Mesenteric fat pad (tissue), 1 donor: Measurements from ENCODE around the gene KLHL30. TPM values are rescaled to one million over a fixed set of nuclear protein-coding genes. Genes with fewer than 3 reads are reported as not detected.
"Not testable (repeated sequence)": the region's sequence is repeated elsewhere in the genome, so short reads cannot be mapped to it uniquely, and the experiment has no call there.

Experiments
- DNase-seq: peaks from one replicate; pipeline ENCODE4 v3.0.0-alpha.2; 2020; ENCODE audit warnings: low spot score
- total RNA-seq: library from RNA; stranded (reverse); fragmentation: NEBNext Ultra II Directional; extraction: Animal tissue kit (Norgen Biotek cat#: 25700); gene quantifications from one replicate; pipeline ENCODE4 v1.2.1, GENCODE V29; 2021
- donor health status: DM: yes; HTN: yes; CAD: no.

The KLHL30 gene
- total RNA-seq, 1 donor from 2014 or later: 4.4 TPM

DNA sequence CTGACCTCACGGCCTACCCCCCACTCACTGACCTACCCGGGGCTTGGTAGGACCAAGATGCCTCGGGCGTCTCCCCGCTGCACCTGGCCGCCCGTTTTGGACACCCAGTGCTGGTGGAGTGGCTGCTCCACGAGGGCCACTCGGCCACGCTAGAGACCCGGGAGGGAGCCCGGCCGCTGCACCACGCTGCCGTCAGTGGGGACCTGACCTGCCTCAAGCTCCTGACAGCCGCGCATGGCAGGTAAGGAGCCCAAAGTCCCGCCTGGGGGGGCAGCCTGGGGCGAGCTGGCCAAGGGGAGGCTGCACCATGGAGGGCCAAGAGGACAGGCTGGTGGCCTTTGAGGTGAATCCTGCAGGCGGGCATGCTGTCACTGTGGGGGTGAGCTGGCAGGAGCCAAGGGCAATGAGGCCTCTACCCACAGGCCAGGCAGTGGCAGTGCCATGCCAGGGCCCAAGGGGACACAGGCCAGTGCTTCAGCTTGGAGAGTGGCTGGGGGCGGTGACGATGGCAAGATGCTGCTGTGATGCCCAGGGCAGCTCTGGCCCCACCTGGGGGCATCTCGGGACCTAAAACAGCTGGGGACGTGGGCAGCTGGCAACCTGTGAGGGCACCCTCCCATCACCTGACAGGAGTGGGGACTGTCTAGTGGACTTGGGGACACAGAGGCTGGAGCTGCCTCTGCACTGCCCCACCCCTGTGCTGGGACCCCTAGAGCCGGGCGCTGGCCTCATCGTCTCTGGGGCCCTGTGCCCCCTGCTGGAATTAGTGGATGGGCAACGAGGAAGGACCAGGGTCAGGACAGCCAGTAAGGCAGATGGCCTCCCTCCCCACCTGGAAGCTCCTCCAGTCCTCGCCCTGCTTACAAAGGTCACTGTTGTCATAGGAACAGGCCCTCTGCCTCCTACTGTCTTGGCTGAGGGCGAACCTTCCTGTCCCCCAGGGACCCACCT is 36.3 kb upstream of the KLHL30 start:
- DNase-seq: peak; percentile 87

DNA sequence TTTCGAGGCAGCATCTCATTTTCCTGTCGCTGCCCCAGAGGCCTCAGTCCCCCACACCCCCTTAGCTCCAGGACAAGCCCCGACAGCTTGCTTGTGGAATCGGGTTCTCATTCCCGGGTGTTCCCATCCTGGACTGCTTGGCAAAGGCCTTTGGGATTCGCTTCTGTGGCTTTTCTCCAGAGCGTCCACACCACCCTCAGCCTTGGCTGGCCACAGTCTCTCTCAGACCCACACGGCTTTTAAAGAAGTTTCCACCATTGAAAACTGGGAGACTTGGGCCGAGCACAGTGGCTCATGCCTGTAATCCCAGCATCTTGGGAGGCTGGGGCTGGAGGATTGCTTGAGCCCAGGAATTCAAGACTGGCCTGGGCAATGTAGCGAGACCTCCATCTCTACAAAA is 35.6 kb upstream of the KLHL30 start:
- peak; percentile 67 for DNase-seq

DNA sequence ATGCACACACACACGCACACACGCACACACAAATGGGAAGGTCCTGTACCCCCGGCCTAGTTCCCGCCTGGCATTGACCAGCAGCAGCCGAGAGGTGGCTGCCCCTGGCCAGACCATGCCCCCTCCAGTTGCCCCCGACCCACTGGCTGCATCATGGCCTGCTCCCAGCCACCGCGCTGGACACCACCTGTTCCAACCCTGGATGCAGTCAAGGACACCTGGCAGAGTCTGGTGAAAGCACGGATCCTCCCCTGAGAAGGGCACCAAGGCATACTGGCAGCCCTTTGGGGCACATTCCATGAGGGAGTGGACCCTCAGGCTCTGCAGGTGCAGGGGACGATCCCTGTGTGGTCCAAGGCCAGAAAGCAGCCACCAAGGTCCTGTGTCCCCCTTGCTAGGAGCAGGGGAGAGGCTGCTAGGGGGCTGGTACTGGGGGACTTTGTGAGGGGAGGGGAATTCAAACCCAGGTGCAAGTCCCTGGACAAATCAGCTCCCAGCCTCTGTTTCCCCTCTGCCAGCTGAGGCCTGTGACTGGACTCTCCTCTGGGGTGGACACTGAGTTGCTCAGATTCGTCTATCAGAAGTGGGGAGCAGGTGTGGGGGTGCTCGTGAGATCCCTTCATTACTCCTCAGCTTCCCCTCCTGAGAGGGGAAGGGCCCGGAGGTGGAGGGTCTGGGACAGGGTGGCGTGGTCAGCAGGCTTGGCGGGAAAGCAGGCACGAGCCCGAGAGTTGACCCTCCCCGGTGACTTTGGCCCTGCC is 34.8 kb upstream of the KLHL30 start:
- DNase-seq: peak; percentile 85

DNA sequence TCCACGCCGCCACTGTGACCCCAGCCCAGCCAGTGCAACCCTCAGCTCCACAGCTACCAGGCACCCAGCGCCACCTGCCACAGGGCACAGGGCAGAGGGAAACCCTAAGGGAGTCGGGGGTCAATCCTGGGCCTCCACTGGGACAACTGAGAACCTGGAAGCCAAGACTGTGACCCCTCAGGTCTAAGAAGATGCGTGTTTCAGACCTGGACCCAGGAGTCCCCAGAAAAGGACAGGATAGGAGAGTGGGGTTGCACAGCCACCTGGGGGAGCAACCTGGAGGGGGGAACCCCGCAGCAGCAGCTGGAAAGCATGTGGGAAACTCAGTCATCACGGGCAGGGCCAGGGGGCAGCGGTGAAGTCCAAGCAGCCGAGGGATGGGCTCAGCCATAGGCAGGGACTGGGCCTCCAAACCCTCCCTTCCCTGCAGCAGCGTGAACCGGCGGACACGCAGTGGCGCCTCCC is 34.2 kb upstream of the KLHL30 start:
- peak; percentile 69 for DNase-seq

DNA sequence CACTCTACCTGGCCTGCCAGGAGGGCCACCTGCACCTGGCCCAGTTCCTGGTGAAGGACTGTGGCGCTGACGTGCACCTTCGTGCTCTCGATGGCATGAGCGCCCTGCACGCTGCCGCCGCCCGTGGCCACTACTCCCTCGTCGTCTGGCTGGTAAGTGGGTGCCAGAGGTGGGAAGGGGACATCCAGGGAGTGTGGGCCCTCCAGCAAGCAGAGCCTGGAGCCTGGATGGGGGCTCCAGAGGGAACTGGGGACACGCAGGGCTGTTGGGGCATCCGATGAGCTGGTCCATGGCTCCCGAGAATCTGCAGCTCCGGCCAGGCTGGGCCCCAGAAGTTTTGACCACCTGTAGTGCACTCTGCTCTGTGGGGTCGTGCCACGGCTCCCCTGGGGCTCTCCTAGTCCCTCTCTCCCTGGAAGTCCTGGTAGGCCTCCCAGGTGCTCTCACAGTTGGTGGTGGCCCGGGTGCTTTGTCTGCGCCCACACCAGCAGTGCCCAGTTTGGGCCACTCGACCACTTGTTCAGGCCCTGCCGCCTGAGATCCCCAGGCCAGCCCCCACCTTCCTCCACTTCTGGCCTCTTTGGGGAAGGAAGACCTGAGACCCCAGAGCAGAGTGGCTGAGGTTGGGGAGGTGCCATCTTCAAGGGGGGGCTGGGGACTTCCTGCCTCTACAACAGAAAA is 33.6 kb upstream of the KLHL30 start:
- peak; percentile 81 for DNase-seq

DNA sequence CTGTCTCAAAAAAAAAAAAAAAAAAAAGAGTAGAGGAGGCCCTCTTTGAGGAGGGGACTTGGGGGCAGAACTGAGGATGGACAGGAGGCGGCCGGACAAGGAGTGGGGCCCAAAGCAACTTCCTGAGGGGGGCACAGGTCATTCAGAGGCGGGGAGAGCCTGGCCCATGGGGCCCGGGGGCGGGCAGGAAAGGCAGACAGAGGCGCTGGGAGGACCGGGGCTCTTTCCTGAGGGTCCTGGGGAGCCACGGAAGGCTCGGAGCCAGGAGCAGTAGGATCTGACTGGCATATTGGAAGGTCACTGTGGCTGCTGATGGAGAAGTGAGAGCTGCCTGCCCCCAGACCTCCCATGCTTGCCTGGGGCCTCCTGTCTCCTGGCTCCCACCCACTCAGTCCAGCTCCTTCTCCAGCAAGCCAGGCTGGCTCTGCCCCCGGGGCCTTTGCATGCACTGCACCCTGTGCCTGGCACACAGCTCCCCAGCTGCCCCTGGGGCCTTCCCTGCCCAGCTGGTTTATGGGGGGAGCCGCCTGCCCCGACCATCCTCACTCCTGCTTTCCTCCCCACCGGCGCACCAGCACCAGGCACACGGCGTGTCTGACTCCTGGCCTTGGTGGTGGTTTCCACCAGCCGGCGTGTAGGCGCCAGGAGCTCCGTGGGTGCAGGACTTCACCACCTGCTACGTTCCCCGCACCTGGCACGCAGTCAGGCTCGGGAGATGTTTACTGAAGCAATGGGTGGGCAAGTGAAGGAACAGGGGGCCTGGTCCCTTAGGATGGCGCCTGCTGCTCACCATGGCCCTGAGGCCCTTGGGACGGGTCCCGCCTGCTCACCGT is 32.7 kb upstream of the KLHL30 start:
- peak; percentile 84 for DNase-seq

DNA sequence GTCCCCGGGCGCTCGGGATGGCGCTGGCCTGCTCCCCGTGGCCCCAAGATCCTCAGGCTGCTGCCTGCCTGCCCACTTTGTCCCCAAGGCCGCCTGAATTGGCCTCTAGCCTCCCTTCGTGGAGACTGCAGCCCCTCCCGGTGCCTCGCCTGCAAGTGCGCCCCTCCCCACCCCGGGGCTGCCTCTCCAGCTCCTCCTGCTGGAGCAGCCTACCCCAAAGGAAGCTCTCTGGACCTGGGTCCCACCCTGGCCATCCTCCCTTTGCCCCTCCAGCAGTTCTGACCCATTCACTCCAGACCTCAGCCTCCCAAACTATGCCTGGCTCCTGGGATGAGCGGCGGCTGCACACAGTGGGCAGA is 32.1 kb upstream of the KLHL30 start:
- DNase-seq: no peak

DNA sequence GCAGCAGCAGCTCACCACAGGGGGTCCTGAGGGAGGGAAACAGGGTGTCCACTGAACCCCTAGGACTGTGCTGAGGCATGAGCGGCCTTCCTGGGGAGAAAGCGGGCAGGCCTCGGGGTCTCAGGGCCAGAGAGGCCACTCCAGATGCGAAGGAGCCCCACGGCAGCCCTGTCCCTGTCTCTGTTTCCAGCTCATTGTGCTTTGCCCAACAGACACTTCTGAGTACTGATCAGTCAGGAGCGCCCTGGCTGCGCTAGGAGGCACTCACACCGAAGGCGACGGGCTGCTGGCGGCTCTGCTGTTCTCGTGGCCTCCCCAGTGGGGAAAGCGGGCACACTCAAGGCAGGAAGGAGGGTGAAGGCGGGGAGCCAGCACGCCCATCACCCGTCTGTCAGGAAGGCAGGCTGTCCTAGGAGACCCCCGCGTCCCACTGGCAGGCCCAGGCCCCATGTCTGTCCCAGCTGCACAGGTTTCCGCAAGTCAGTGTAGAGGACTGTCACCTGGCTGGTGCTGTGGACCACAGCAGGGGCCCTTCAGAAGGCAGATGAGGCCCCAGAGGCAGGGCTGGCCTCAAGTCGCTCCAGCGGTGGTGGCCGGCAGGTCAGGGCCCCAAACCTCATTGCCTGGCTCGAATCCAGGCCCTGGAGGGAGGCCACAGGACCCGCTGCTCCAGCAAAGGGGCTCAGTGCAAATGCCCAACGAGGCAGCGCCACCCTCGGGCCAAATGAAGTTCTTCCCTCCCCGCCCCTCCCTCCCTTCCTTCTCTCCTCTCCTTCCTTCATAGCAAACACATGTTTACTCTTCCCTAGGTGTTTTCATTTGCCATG is 31.6 kb upstream of the KLHL30 start:
- DNase-seq: peak; percentile 88

DNA sequence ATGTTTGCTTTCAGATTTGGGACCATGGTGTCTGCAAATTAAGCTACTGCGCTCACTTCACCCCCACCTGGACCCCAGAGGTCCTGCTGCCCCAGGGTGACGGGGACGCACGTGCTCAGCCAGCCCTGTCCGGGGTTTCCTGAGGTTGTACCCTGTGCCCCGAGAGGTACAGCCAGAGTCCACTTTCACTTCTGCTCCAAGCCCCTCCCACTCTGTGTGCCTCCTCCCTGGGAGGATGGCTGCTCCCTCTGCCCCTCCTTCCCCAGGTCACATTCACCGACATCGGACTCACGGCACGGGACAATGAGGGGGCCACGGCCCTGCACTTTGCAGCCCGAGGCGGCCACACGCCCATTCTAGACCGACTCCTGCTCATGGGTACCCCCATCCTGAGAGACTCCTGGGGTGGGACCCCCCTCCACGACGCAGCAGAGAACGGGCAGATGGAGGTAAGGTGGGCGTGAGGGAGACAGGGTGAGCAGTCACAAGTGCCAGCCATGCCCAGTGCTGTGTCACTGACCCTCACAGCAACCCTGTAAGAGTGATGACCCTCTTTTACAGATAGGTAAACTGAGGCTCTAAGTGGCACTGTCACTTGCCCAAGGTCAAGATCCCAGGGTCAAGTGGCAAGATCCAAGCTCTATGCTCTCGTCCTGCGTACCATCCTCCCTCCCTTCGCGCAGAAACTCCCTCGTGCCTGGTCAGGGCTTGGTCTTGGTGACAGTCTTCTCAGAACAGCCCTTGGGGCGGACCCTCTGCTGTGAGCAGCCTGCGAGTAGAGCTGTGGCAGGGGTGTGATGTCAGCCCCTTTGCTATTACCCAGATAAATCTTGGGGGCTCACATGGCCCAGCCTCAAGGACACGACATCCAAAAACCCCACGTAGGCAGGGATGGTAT is 30.7 kb upstream of the KLHL30 start:
- DNase-seq: peak; percentile 87

DNA sequence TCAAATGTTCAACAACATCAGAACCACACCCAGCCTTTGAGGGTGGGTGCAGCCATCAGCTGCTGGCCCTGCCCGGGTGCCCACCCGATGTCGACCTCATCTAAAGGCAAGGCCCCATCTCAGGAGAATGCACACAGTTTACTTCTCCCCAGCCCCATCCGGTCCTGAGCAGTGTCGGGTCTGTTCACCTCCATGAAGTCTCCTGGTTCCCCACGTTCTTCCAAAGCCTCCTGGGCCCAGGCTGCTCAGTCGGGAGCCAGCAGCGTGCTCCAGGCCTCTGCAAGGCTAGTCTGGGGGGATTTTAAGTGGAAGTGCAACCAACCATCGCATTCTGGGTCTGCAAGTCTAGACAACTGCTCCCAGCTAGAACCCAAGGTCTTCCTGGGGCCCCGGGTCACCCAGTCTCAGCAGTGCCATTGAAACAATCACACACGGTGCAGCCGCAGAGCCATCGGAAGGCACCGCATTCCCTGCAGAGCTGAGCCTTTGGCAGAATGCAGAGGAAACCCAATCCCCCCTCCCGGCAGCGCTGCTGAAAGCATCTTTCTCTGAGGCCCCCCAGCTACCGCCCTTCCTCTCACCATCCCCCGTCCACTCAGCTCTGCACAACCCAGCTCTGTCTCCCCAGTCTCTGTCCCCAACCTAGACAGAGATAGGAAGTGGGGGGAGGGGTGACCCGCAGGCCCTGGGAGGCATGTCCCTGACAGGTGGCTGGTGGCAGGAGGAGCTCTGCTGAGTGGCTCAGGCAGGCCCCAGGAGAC is 29.9 kb upstream of the KLHL30 start:
- peak; percentile 81 for DNase-seq

DNA sequence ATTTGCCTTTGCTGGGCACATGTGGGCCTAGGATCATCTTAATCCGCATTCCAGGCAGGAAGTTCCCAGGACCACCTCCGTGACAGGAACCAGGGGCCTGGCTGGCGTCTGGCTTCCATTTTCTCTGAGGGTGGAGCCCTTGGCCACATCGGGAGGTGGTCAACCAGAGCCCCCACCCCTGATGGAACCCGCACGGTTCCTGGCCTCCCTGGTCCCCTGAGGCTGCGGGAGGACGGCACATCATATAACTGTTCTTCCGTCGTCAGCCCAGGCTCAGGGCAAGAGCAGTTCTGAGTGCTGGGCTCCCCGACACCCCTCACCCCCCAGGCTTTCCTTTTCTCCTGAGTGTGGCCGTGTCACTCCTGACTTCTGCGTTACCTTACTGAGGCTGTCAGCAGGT is 24.9 kb upstream of the KLHL30 start:
- no peak for DNase-seq

DNA sequence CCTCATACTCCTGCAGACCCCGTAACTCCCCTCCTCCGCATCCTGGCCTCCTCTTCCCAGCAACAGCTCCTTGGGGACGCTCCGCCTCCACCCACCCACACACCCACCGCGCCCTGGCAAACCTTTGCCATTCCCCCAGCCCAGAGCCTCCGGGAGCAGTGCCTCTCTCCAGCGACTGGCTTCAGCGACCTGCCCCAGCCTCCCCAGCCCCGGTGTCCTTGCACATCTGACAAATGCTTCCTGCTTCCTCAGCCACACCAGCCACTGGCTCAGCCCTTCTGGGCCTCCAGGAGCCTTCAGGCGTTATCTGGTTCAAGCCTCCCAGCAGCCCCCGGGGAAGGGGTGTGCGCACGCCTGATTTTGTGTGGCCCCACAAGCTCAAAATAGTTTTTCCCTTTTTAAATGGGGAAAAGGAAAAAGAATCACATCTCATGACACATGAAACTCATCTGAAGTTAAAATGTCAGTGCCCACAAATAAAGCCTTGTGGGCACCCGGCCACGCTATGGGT is 24.1 kb upstream of the KLHL30 start:
- DNase-seq: no peak

DNA sequence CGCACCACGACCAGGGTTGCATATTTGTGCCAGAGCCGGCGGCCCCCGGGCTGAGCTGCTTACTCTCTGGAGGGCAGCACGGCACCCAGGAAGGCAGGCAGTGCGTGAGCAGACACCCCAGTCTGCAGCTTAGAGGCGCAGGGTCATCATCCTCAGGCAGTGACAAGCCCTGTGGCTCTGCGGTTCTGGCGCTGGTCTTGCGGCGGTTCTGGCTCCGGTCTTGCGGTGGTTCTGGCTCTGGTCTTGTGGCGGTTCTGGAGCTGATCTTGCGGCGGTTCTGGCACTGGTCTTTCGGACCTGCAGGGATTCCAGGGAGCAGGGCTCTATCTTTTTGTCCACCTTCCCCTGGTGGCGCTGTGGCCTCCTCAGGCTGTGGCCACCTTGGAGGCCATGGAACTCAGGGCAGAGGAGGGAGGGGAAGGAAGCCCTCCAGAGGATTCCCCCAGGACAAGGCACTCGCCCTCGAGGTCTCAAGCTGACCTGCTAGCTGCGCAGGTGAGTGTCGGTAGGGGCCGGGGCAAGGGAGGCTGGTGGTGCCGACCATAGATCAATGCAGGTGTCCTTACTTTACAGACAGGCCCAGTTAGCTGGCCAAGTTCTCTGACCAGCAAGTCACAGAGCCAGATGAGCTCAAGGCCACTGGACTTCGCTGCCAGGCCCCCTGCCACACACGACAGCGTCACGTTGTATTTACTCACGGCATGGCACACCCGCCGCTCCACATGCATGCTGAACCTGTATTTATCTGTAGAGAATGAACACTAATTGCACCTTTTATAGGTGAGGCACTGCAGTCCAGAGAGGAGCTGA is 23.4 kb upstream of the KLHL30 start:
- DNase-seq: no peak

DNA sequence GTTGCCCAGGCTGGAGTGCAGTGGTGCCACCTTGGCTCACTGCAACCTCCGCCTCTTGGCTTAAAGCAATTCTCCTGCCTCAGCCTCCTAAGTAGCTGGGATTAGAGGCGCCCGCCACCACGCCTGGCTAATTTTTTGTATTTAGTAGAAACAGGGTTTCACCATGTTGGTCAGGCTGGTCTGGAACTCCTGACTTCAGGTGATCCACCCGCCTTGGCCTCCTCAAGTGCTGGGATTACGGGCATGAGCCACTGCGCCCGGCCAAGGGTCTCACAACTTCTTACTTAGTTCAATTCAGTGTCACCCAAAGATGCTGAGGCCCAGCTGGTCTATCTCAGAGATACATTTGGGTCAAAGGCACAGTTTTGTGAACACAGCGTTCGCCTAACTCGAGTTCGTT is 22.8 kb upstream of the KLHL30 start:
- not testable (repeated sequence) for DNase-seq

DNA sequence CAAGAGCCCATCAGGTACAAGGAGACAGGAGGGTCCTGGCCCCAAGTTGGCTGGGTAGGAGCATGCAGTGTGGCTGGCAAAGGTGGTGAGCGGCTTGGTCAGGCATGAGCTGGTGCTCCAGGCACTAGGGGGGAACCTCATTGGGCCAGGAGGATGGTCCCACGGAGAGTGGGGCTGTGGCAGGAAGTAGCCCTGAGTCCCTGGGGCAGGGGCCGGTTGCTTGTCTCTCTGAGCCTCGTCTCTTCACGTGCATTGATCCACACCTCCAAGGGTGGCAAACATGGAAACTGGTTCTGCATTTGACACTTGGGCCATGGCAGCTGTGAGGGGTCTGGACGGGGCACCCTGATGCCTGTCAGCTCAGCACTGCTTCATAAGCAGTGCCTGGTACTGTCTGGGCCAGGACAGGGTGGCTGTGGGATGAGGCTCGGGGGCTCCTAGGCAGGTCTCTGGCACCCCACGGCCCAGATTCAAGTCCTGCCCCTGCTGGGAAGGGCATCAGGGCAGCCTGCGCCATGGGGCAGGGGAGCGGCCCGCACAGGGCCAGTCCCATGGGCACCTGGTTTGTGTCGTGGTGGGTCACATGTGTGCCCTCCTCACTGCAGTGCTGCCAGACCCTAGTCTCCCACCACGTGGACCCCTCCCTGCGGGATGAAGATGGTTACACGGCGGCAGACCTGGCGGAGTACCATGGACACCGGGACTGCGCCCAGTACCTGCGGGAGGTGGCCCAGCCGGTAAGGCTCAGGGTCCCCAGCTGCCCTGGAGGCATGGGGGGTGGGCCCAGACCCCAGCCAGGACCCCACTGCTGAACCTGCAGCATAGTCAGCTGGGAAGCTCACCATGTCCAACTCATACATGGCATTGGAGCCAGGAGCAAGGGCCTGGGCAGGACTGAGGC is 21.9 kb upstream of the KLHL30 start:
- no peak for DNase-seq
